Loucy (cell line): ENCODE data around the gene F11.

ENCODE experiments used
- CTCF ChIP-seq: fragments of 200-600 bp; sonication (generic); conservative IDR thresholded peaks from 2 replicates; pipeline ENCODE4 v1.5.1; 2014; ENCODE audit warnings: mild to moderate bottlenecking, antibody characterized with exemption, low read length
- EZH2phosphoT487 ChIP-seq: fragments of 200-600 bp; IDR thresholded peaks from 2 replicates; pipeline ENCODE4 v1.6.1; 2018; ENCODE audit warnings: antibody characterized with exemption, mild to moderate bottlenecking, moderate library complexity, borderline replicate concordance

DNA sequence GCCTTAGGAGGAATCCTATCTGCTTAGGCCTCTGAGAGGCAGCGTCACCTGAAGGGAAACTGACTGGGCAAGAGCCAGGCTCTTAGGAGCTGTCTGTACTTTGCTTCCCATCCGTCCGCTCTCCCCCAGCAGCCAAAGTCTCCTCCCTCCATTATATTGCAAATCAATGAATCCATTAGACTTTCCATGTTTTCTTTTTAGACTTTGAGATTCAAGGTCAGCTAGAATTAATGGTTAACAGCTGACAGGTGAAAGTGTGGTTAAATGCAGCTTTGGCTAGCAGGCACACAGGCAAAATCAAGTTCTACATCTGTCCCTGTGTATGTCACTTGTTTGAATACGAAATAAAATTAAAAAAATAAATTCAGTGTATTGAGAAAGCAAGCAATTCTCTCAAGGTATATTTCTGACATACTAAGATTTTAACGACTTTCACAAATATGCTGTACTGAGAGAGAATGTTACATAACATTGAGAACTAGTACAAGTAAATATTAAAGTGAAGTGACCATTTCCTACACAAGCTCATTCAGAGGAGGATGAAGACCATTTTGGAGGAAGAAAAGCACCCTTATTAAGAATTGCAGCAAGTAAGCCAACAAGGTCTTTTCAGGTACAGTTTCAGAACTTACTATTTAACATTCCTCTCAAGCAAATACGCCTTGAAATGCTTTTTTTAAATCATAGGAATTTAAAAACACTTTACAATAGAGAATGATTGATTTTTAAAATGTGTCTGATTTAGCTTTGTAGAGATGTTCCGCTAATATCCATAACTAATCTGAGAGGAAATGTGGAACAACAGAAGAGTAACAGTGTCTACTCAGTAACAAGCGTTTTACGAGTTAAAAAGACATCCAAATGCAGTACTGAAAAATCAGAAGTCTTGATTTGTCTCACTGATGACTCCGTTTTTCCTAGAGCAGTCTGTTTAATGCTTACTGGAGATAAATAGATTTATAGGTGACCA, at the start of gene F11:
- TF ChIP-seq CTCF, result no peak
- no peak for TF ChIP-seq EZH2phosphoT487
